Measurements from ENCODE around the gene RAPGEF4.

- TF ChIP-seq, protein P1, sequence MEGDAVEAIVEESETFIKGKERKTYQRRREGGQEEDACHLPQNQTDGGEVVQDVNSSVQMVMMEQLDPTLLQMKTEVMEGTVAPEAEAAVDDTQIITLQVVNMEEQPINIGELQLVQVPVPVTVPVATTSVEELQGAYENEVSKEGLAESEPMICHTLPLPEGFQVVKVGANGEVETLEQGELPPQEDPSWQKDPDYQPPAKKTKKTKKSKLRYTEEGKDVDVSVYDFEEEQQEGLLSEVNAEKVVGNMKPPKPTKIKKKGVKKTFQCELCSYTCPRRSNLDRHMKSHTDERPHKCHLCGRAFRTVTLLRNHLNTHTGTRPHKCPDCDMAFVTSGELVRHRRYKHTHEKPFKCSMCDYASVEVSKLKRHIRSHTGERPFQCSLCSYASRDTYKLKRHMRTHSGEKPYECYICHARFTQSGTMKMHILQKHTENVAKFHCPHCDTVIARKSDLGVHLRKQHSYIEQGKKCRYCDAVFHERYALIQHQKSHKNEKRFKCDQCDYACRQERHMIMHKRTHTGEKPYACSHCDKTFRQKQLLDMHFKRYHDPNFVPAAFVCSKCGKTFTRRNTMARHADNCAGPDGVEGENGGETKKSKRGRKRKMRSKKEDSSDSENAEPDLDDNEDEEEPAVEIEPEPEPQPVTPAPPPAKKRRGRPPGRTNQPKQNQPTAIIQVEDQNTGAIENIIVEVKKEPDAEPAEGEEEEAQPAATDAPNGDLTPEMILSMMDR (IDR thresholded peaks at IDR 0.05), result no peak
- TF ChIP-seq POLR2A (IDR thresholded peaks at IDR 0.05), result no peak
These were observed 280.8 kb downstream of the RAPGEF4 start for GRCh38 chr2:173016451-173016850.

Measured in tibial nerve (tissue), 3 donors.